Islet of Langerhans (tissue), 1 donor: Measurements from ENCODE around the gene BTBD1.

Experiments used
- FAIRE-seq: peaks from one replicate; lab custom pipeline; 2011; peaks lifted over from hg19 to GRCh38; lab: Jason Lieb, UNC

Gene BTBD1

DNA sequence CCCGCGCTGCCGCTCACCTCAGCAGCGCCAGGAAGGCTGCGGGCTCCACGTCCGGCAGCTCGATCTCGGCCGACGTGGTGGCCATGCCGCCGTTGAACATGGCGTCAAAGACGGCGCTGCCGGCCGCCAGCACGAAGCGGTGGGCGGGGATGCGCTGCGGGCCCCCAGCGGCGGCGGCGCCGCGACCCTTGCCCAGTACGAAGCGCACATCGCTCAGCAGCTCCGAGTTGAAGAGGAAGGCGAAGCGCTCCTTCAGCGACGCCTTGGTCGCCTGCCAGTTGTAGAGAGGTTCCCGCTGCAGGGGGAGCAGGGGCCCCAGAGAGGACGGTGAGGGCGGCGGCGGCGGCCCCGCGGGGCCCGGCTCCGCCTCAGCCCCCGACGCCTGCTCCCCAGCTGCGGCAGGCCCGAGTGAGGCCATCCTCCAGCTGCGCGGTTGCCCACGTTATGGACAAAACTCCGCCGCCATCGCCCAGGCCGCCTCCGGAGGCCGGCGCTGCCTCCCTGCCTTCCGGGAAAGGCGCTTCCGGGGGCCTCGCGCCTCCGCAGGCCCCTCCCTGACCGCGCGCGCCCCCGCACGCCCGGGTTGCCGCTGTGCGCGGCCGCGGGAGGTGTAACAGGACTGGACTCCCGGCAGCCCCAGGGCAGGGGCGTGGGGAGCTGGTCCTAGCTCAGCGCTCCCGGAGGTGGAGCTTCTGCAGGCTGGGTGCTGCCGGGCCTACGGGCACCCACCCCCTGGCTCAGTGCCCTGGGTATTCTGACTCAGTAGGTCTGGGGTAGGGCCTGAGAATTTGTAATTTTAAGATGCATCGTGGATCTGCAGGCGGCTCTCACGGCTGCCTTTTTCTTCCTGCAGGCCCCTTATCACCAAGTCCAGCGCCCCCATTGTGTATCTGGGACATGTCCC lies at the start of gene BTBD1:
BTBD1 (minus strand) TSS at position 519 of the 904 bp plus-strand sequence; CDS start at position 418, 101 bp downstream.
- FAIRE-seq = no peak

DNA sequence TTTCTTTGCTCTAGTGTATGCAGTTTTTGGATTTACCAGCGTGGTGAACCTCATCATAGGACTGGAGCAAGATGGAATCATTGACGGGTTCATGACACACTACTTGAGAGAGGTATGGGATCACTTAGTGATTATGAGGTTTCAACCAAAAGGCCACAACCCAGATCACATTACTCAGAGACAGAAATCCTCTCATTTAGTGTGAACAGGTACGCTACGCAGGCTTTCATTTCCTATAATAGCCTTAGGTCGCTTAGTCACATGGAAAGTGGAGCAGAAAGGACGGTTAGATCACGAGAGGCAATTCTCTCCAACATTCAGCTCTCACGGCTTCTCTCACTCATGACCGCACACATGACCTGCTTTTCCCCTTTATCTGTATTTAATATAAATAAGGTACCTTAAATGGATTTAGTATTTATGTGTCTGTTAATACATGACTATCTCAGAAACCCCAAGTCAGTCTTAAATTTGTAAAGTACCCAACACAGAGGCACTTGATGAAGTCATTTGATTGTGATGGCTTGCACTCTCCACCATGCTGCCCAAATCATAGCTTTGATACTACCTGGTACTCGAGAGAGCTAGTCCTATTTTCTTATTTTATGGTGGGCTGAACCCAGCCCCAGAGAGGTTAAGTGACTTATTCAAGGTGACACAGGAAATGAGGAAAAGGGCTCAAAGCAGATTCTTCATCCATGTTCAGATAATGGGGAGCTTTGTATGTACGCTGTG lies 48.9 kb upstream of the BTBD1 start:
- FAIRE-seq = no peak

DNA sequence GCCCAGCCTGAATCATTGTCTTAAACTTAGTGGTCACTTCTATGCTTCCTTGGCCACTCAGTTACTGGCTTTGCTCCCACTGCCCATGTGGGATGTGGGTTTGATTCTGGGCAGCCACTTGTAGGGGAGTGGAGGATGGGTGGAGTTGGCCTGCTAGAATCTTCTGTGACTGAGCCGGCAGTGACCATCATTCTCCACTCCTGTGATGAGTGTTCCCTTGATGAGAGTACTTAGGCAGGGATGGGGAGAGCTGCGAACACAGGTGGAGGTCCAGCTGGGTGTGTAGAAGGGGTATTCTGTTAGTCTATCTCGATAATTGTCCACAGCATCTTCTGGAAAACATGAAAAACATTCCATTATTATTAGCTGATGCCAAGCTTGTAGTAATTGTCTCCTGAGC lies 48.4 kb upstream of the BTBD1 start:
- FAIRE-seq = no peak

DNA sequence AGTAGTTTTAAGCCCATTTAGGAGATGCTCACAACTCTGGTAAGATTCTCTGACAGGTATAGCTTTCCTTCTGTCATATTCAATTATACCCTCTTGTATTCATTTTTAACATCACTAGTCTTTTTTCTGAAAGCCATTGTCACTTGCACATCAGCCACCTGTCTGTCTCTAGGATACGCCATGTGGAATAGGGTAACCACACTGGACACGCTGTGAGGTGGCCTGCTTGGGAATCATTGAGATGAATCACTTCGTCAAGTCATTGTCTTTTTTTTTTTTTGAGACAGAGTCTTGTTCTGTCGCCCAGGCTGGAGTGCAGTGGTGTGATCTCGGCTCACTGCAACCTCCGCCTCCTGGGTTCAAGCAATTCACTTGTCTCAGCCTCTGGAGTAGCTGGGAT lies 47.8 kb upstream of the BTBD1 start:
- no peak for FAIRE-seq

DNA sequence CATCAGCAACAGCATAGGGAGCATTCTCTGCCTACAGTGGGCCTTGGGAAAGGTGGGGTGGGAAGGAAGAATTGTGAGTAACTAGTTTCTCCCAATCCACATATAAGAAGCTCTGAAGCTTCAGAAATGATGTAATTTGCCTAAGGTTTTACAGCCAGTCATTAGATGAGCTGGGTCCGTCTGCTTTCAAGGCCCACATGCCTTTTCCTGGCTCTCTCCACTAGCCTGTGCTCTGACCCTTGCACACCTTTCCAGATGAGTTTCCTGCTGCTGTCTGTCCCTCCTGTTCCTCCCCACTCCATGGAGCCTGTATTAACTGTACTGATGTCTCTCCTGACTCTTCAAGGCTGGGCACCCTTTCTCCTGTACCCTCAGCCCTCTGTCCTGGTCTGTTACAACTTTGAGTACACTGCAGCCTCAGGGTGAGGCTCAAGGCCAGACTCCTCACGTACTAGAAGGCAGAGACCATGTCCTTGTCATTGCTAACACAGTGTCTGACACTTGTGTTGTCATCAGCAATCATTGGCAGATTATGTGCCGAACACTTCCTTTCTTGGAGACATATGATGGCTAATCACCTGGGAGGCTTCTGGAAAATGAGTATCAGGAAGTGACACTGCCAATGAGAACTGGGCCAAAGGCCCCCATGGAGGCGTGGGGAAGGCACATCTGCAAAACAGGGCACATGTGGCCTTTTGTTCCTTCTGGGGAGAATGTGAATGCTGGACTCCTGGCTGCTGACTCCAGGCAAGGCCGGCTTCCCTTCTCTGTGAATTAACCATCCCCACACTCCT lies 47.0 kb upstream of the BTBD1 start:
- no peak for FAIRE-seq

DNA sequence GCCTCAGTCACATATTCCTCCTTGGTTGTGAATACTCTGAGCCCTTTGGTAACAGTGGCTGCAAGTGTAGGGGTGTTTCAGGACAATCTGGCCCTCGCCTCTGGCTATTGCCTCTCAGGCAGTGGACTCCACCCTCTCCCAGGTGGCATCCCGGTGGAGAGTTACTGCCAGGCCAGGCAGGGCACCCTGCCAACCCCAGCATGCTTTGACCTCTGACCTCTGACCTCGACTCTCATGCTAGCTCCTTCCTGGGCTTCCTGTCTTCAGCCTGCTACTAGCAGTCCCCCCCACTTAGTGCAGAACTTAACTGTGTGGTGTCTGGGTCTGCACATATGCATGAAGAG lies 45.9 kb upstream of the BTBD1 start:
- FAIRE-seq = no peak

DNA sequence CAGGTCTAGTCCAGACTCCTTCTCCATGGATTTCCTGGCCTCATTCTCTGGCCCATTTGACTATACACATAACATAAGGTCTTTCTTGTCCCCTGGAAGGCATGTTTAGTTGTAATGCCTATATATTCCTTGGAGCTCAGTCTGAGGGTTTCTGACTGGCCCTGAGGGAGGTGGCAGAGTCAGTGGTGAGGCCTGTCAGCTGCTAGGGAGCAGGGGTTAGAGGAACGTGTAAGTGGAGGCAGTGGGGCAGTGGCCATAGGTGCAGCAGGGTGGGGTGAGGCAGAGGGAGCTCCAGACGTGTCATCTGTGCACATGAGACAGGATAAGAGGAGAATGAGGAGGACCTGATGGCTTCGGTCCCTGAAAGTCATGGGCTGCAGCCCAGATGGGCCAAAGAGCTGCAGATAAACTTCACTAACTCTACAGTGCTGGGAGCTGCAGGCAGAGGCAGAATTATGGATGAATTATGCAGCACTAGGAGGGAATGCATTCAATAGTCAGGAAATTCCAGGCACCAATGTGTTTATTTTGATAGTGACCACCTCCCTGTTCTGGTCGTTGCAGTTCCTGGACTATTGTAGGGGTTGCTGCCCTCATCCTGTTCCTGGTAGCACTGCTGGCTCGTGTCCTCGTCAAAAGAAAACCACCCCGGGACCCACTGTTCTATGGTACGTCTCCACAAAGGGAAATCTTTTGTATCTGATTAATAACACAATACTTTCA lies 45.3 kb upstream of the BTBD1 start:
- no peak for FAIRE-seq

DNA sequence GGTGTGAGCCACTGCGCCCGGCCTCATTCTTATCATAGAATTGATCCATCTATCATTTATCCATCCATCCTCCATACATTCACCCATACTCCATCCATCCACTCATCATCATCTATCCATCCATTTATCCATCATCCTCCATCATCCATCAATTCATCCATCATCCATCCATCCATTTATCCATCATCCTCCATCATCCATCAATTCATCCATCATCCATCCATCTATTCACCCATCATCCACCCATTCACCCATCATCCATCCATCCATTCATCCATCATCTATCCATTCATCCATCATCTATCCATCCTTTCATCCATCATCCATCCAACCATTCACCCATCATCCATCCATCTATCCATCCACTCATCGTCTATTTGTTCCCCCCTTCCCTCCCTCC lies 44.1 kb upstream of the BTBD1 start:
- no peak for FAIRE-seq

DNA sequence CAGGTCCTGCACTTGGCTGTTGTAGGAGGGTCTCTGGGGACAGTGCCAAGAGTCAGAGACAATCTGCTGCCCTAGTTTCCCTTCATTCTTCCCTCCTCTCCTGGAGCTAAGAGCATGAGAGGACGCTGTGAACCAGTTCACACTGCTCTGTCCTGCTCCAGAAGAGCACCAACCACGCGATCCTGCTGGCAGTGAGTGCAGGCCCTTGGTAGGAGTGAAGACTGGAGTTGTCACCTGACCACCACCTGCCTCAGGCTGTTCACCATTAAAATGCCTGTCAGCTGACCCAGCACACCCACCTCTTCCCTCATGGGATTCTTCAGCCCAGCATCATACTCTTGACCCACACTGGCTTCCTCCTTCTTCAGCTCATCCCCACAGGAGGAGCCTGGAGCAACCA lies 43.3 kb upstream of the BTBD1 start:
- no peak for FAIRE-seq

DNA sequence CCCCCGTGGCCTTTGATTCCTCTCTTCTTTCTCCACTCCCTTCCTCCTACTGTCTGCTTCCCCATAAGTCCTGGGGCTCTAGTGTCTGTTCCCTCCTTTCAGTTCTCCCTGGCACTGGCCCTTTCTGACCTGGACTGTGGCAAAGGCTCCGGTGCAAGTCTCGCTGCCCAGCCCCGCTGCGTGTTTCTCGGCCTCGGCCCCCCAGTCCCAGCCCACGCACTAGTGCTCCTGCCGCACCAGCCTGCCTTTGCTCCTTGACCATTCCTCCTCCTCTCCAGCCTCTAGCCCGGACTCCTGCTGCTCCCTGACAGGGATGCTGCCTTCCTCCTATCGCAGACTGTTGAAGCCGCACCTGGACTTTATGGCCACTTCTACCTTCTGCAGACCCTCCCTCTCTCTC lies 42.5 kb upstream of the BTBD1 start:
- FAIRE-seq = no peak

DNA sequence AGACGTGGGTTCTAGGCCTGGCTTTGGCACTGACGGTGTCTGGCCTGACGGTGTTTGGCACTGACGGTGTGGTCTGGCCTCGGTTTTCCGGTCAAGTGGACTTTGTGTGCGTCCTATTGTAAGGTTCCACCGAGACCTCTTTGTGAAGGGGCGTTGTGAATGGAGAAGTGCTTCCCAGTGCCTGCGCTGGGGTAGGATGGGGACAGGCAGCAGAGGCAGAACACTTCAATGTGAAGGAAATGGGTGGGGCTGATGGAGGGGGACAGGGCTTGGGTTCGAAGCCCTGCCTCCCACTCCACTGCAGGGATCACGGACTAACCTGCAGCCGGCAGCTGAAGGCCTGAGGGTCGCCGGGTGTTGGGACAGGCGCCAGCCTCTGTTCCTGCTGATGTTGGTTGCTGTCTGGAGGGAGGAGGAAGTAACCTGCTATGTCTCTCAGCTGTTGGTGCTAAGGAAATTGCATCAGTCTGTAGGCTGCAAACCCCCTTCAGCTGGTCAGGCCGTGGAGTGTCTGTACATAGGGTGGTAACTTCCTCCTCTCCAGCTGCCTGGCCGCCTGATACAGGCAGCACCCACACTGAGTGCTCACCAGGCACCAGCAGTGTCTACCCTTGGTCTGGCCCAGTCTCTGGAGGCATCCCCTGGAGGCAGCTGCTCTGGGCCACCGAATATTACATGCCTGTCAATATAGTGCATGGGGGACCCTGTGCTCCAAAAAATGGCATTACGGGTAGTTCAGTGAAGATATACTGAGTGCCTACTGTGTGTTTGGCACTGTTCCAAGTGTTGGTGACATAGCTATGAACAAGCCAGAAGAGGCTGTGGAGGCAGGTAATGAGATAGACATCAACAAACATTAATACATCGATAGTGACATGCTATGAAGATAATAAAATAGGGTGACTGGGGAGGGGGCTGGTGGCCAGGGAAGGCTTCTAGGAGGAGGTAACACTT lies 41.5 kb upstream of the BTBD1 start:
- FAIRE-seq = no peak

DNA sequence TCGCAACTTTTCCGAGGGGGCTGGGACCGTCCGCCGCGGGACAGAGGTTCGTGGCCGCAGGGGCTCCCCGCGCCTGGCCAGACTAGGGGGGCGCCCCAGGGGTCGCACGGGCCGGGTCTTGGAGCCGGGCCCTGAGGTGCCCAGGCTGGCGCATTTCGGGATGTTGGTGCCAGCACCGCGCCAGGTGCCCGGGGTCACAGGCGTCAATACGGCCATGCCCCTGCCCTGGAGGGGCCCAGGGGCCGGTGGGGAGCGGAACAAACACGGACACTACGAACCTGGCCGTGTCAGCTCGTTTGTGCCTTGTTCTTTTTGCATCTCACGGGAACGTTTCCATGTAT lies 40.8 kb upstream of the BTBD1 start:
- no peak for FAIRE-seq

DNA sequence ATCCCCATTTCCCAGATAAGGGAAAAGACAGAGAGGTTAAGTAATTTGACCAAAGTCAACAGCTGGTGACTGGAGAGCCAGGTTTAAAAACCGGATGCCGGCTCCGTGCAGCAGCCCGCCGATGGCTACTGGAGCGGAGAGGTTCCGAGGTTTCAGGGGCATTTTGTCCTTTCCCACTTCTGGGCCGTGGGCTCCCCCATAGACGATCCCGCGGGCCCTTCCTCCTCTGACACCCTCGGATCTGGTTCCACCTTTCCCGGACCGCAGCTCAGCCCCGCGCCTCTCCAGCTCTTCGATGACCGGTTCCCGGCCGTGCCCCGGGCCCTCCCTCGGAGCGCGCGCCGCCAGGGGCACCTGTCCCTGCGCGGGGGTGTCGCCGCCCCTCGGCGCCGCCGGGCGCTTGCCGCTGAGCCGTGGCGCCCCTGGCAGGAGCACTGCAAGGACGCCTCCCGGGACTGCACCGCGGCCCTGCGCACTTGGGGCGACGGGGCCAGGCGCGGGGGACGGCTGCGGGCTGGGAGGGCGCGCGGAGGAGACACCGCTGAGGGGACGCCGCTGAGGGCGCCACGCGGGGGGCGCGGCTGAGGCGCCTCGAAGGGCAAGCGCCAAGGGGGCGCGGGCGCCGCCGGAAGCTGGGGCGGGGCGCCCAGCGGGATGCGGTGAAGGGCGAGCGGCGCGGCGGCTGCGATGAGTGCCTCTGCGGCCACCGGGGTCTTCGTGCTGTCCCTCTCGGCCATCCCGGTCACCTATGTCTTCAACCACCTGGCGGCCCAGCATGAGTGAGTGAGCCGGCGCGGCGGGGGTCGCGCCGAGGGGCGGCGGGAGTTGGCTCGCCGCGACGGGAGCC lies 40.2 kb upstream of the BTBD1 start, which contains the start of gene TM6SF1:
TM6SF1 (plus strand) TSS at position 652 of the 847 bp plus-strand sequence; CDS start at position 688, 36 bp downstream.
- FAIRE-seq = no peak

DNA sequence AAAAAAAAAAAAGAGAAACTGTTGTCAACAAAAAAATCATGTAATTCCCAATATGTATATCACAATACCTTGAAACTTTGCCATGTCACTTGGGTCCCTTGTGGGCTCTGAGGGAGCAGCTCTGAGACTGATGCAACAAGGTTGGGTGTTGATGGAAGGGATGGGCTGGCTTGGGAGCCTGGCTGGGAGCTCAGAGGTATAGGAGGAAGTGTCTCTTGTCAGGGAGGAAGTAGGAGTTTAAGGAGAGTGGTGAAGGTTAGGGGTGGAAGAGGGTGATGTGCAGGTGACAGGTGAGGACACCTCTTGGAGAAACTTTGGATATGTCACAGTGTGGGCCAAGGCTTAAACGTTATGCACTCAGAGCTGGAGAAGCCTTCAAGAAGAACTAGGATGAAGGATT lies 38.4 kb upstream of the BTBD1 start:
- FAIRE-seq = no peak

DNA sequence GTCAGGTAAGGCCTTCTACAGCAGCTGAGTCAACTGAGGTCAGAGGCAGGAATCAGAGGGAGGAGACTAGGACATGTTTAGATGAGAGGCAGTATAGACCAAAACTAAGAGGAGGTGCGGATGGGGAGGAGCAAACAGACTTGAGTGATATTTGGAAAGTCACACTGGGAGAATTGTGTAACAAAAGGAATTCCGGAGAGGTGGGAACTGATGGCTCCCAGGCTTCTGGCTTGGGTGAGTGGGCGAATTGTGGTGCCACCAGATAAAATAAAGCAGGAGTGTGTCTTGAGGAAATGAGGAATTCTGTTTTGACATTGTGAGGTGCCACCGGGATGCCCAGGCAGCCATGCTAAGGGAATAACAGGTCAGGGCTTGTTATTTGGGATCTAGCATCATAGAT lies 37.1 kb upstream of the BTBD1 start:
- no peak for FAIRE-seq

DNA sequence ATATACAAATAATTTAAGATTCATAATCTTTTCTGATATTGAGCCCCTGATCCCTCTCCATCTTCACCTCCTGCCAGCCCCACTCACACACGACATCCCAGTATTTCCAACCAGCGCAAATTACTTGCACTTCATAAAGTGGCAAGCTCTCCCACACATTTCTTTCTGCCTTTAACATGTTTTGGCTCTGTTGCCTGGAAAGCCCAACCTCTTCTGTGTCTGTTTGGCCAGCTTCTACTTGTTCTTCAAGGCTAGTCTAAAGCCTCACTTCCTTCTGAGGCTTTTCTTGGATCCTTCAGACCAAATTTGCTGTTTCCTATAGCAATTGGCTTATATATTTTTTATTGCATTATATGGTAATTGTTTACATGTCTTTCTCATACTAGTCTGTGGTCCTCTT lies 35.3 kb upstream of the BTBD1 start:
- no peak for FAIRE-seq

DNA sequence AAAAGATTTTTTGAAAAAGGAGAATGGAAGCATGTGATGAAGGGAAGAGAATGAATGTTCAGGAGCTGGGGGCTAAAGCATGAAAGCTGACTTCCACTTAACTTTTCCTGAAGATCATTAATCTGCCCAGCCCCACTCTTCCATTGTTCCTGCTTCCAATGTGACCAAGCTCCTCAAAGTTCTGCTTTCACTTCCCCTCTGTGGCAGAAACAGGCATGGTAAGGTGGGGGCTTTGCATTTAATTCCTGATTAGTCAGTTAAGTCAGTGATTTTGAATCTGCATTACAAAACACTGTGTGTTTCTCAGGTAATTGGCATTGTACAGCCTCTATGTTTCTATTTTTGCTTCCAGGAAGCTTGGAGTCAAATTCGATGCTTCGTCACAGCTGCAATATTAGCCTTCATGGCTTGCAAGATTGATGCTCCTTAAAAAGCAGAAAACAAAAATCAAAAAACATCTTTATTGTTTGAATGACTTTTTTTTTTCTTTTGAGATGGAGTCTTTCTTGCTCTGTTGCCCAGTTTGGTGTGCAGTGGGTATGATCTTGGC lies 33.1 kb upstream of the BTBD1 start:
- no peak for FAIRE-seq

DNA sequence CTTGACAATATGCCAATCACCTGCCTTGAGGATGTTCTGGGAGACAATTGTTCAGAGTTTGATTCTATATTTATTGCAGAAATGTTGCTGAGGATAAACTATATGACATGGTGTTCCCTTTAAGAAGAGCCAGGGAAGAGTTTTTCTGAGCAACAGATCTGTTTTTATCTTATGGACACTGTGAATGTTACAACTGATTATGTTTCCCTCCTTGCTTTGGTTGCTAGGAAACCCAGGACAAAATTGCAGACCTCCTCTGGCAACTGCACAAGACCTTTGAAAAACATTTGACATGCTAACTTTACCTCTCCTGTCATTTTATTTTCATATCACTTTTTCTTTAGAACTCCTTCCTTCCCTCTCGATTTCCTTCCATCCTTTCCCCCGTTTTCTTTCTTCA lies 32.2 kb upstream of the BTBD1 start:
- no peak for FAIRE-seq

DNA sequence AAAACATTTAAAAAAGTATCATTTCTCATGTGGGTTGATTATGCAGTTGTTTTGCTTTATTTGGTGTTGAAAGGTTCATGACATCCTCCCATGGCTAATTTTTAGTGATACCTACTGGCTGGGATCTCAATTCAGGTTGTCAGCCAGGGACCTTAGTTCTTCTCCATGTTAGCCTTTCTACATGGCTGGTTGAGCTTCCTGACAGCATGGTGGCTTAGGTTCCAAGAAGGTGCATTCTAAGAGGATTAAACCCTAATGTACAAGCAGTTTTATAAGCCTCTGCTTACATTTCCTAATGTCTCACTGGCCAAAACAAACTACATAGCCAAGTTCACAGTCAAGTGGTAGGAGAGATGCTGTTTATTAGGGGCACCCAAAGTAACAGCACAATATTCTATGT lies 31.0 kb upstream of the BTBD1 start:
- FAIRE-seq = no peak

DNA sequence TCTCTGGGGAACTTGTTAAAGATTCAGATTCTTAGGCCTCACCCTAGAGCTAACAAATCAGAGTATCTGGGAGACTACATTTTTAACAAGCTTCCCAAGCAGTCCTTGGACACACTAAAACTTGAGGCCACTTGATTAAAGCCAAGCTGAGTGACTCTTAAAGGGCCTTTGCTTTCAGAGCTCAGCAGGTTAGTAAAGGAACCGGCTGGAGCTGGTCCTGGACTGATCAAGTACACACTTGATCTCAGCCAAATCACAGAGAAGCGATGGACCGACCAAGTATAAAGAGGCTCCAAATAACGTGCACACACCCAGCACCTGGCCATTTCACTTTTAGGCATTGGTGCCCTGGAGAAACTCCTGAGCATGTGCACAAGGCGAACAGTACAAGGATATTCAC lies 27.5 kb upstream of the BTBD1 start:
- FAIRE-seq = no peak
